Endothelial cell of umbilical vein (primary cell): ENCODE measurements around the gene CERCAM. TPM values are rescaled to one million over a fixed set of nuclear protein-coding genes. Genes with fewer than 3 reads are reported as not detected.

Experiments used
- BruUV-seq: library from RNA; stranded (reverse); fragments of 400-500 nt; replicated peaks from 2 replicates; lab custom pipeline; 2021; lab: Mats Ljungman, UMichigan
- CTCF ChIA-PET: fragments of 300-600, 350-600 bp; sonication (Branson Sonifier 250); formaldehyde crosslinking; loops from one replicate; lab custom pipeline; 2021; ENCODE audit warnings: antibody characterized with exemption, inconsistent platforms; lab: Charles Lee
- POLR2A ChIA-PET: fragments of 300-600, 350-600 bp; sonication (Branson Sonifier 250); formaldehyde crosslinking; loops from one replicate; lab custom pipeline; 2021; ENCODE audit warnings: antibody characterized with exemption, inconsistent platforms; lab: Charles Lee
- DNase-seq: peaks from one replicate; pipeline ENCODE4 v3.0.0-alpha.2; 2011; ENCODE audit warnings: low read depth, low spot score
- FAIRE-seq: peaks from 2 replicates; lab custom pipeline; 2011; peaks lifted over from hg19 to GRCh38; lab: Jason Lieb, UNC
- H2AFZ ChIP-seq: 2 replicates; pipeline ENCODE4 v1.6.0; 2012; ENCODE audit warnings: low read depth, low read length, control low read depth, inconsistent platforms
- H3K27ac ChIP-seq: 2 replicates; pipeline ENCODE4 v1.5.1; 2011; ENCODE audit warnings: low read depth, mild to moderate bottlenecking, control low read depth, low read length, moderate library complexity; ENCODE audit not compliant: insufficient read depth
- H3K27me3 ChIP-seq, 2 experiments: 2 replicates each; pipeline versions ENCODE4 v1.6.0 to v1.6.1; 2011; ENCODE audit warnings: low read length in 2 of 2, mixed read lengths in 1 of 2; ENCODE audit not compliant: control insufficient read depth in 2 of 2, insufficient read depth in 2 of 2
- H3K36me3 ChIP-seq, 2 experiments: 2 replicates in 1 of 2; 3 replicates in 1 of 2; pipeline ENCODE4 v1.5.1; 2011; ENCODE audit warnings: low read length in 2 of 2, mild to moderate bottlenecking in 1 of 2, moderate library complexity in 1 of 2; ENCODE audit not compliant: control insufficient read depth in 2 of 2, insufficient read depth in 2 of 2; ENCODE audit errors: extremely low read depth in 1 of 2
- H3K4me1 ChIP-seq: 3 replicates; pipeline ENCODE4 v1.5.1; 2011; ENCODE audit warnings: mild to moderate bottlenecking, low read length; ENCODE audit not compliant: control insufficient read depth, insufficient read depth; ENCODE audit errors: extremely low read depth
- H3K4me2 ChIP-seq: 2 replicates; pipeline ENCODE4 v1.6.1; 2011; ENCODE audit warnings: low read length, control low read depth, mixed read lengths; ENCODE audit not compliant: insufficient read depth
- H3K4me3 ChIP-seq, 3 experiments: fragments of 200-600 bp in 1 of 3; sonication (generic), shearing (Covaris generic) in 1 of 3; replicated peaks in 1 of 3; 2 replicates each; pipeline ENCODE4 v1.5.1; 2011 to 2016; ENCODE audit warnings: control low read depth in 3 of 3, low read length in 3 of 3, mild to moderate bottlenecking in 2 of 3, inconsistent platforms in 1 of 3, low read depth in 1 of 3, moderate library complexity in 1 of 3; ENCODE audit not compliant: insufficient read depth in 1 of 3
- H3K79me2 ChIP-seq: 2 replicates; pipeline ENCODE4 v1.6.0; 2012; ENCODE audit warnings: low read length, inconsistent platforms; ENCODE audit not compliant: control insufficient read depth, insufficient read depth
- H3K9ac ChIP-seq: replicated peaks from 2 replicates; pipeline ENCODE3; 2011; ENCODE audit warnings: low read length, control low read depth; ENCODE audit not compliant: insufficient read depth; ENCODE audit errors: extremely low read depth
- H3K9me1 ChIP-seq: replicated peaks from 3 replicates; pipeline ENCODE4 v1.6.0; 2011; ENCODE audit warnings: mild to moderate bottlenecking, low read length; ENCODE audit not compliant: control insufficient read depth, insufficient read depth; ENCODE audit errors: extremely low read depth
- H3K9me3 ChIP-seq: replicated peaks from 2 replicates; pipeline ENCODE4 v1.5.1; 2012; ENCODE audit warnings: low read length, inconsistent platforms; ENCODE audit not compliant: control insufficient read depth, insufficient read depth
- H4K20me1 ChIP-seq: replicated peaks from 2 replicates; pipeline ENCODE3; 2011; ENCODE audit warnings: mild to moderate bottlenecking, low read length; ENCODE audit not compliant: control insufficient read depth, insufficient read depth; ENCODE audit errors: extremely low read depth
- EZH2 ChIP-seq: IDR thresholded peaks from 2 replicates; pipeline ENCODE4 v1.6.1; 2012; ENCODE audit warnings: borderline replicate concordance, low read depth, mild to moderate bottlenecking, moderate library complexity, low read length, inconsistent platforms; ENCODE audit not compliant: severe bottlenecking
- FOS ChIP-seq: IDR thresholded peaks from 2 replicates; pipeline ENCODE4 v1.6.1; 2011; ENCODE audit warnings: mild to moderate bottlenecking, low read length, moderate library complexity, borderline replicate concordance; ENCODE audit not compliant: insufficient read depth
- GATA2 ChIP-seq: IDR thresholded peaks from 2 replicates; pipeline ENCODE4 v1.7.0; 2011; ENCODE audit warnings: low read depth, mild to moderate bottlenecking, moderate library complexity, mixed read lengths, low read length; ENCODE audit not compliant: insufficient read length, insufficient read depth
- MAX ChIP-seq: IDR thresholded peaks from 2 replicates; pipeline ENCODE4 v1.6.1; 2011; ENCODE audit not compliant: insufficient read depth, insufficient read length
- MYC ChIP-seq: IDR thresholded peaks from one replicate; pipeline ENCODE4 v1.6.1; 2011; ENCODE audit warnings: mild to moderate bottlenecking, low read depth, low read length
- POLR2A ChIP-seq: IDR thresholded peaks from 2 replicates; pipeline ENCODE4 v1.6.1; 2012; ENCODE audit warnings: low read depth, mild to moderate bottlenecking, control low read depth, low read length
- POLR2AphosphoS5 ChIP-seq: IDR thresholded peaks from 2 replicates; pipeline ENCODE4 v1.6.1; 2012; ENCODE audit warnings: low read depth, mild to moderate bottlenecking, control low read depth, low read length, moderate library complexity; ENCODE audit not compliant: insufficient read depth
- dilution Hi-C: fragments of 300-500 bp; cut with MboI; formaldehyde crosslinking; loops from one replicate; pipeline ENCODE4 v1.15.0; 2019; ENCODE audit warnings: low sequenced_read_pairs; ENCODE audit not compliant: extremely low pct_ligation_motif_present
- intact Hi-C: fragments of 100-400 bp; cut with micrococcal nuclease; formaldehyde crosslinking; loops from one replicate; pipeline ENCODE4 v1.10.0; 2022
- polyA plus RNA-seq, 4 experiments: library from polyadenylated mRNA; depleted of rRNA in 3 of 4; stranded (reverse) in 3 of 4; unstranded in 1 of 4; fragments of >200 nt; gene quantifications; 2 replicates each; pipeline versions ENCODE4 v1.2.1 to v1.2.3, GENCODE V29; 2011 to 2012; ENCODE audit warnings: missing spikeins in 1 of 4
- total RNA-seq: library from RNA; stranded (reverse); gene quantifications from 2 replicates; pipeline ENCODE4 v1.2.3, GENCODE V29; 2021

CERCAM gene
- total and polyA plus RNA-seq, 2 donors (not counting 3 experiments of a cell fraction or from before 2014, with no cell fraction given), result 47.9 to 77.8 TPM

- Histone ChIP-seq H3K36me3 (peaks cover 0 to 12% of the 10 kb centered on the region in 2 experiments), H3K27ac (peak within 1 kb of the TSS; percentile 64), H3K9ac (peak within 1 kb of the TSS; percentile 70), H3K9me3 (no peaks in the 10 kb centered on the region), H3K79me2 (peaks cover 9% of the 10 kb centered on the region), H3K4me1 (peaks cover 7% of the 10 kb centered on the region), H3K27me3 (no peaks in the 10 kb centered on the region), H3K9me1 (no peaks in the 10 kb centered on the region), H2AFZ (peak within 1 kb of the TSS; percentile 66), H4K20me1 (no peaks in the 10 kb centered on the region), H3K4me2 (peak within 1 kb of the TSS; percentile 40), H3K4me3 (peak within 1 kb of the TSS; percentile 50 to 66 (median 55))
- peak; percentile 95 for DNase-seq
- BruUV-seq, result no TSS peak
- ChIA-PET CTCF (interaction anchor here (0.6 to 1.3 kb wide), 2 partner anchors 17 to 52 kb away, joined by 3 to 11 read pairs; no protein-coding TSS in a partner anchor), POLR2A (interaction anchor here (1.0 kb wide), 1 partner anchor 97 kb away, joined by 6 read pairs; the partner anchor contains the start of gene SPTAN1)
- TF ChIP-seq EZH2 (no peak), FOS (no peak), POLR2A (peak; percentile 86), MYC (no peak), MAX (peak; percentile 73), POLR2AphosphoS5 (peak; percentile 93), GATA2 (no peak)
- peak; percentile 98 for FAIRE-seq
- dilution Hi-C loops, result no loop called here
- intact Hi-C loops, result loop anchor here (1.0 to 2.0 kb wide), 5 partner anchors 18 to 96 kb away; partner anchors contain the start of genes GLE1, SPTAN1 and URM1
Measured at GRCh38 chr9:128455849-128456612, 35.4 kb downstream of the CERCAM start, which contains the start of gene ODF2. Gene ODF2, plus strand, starts transcription at chr9:128456006. Its CDS starts 86 bp downstream, at chr9:128456092.
